PC-9 (cell line): ENCODE measurements around the gene TENM4.

Experiments used
- CTCF ChIP-seq: fragments of 200-600 bp; sonication (generic); conservative IDR thresholded peaks from 2 replicates; pipeline ENCODE4 v1.6.1; 2017; ENCODE audit warnings: mixed run types, antibody characterized with exemption, mild to moderate bottlenecking, moderate library complexity
- EZH2 ChIP-seq: fragments of 200-600 bp; sonication (generic); IDR thresholded peaks from 2 replicates; pipeline ENCODE4 v1.8.0; 2017; ENCODE audit warnings: antibody characterized with exemption, low read depth

- no peak for TF ChIP-seq CTCF
- no peak for TF ChIP-seq EZH2
Observed at GRCh38 chr11:79486242-79486984, 45.6 kb upstream of the TENM4 start.
